Measurements from ENCODE around the gene UBXN11. TPM values are rescaled to one million over a fixed set of nuclear protein-coding genes. Genes with fewer than 3 reads are reported as not detected.
A peak's percentile ranks its signal among the peaks of the same experiment; 100 is the strongest.
"Not testable (repeated sequence)": the region's sequence is repeated elsewhere in the genome, so short reads cannot be mapped to it uniquely, and the experiment has no call there.

Gene UBXN11
- total RNA-seq, 1 donor from 2014 or later: 36.9 TPM

DNA sequence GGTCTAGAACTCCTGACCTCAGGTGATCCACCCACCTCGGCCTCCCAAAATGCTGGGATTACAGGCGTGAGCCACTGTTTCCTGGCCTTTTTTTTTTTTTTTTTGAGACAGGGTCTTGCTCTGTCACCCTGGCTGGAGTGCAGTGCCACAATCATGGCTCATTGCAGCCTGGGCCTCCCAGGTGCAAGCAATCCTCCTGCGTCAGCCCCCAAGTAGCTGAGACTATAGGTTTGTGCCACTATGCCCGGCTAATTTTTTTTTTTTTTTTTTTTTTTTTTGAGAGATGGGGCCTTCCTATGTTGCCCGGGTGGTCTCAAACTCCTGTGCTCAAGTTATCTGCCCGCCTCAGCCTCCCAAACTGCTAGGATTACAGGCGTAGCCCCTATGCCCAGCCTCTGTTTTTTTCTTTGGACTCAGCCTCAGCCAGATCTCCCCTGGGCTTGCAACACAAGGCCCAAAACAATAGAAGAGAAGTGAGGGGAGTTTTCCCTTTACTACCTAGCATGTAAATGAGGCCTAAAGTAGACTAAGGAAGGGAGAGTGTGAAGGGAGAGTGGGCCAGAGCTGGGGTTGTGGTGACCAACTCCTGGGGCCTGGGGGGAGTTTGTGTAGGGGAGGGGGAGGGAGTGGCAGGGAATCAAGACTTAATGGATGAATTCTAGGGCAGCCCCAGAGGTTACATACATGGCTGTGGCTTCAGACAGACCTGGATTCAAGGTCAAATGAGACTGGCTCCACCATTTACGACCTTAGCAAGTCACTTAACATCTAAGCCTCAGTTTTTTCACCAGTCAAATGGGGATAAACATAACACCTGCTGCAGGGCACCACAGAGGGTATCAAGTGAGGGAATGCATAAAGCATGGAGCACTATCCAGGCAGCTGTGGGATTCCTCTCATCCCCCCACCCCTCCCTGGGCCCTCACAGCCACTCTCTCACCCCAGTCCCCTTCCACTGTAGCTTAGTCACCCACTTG is 9.7 kb upstream of the UBXN11 start:
- ChIA-PET CTCF (interaction anchor here (1.8 to 11.7 kb wide), 3 partner anchors 17 to 38 kb away, joined by 5 to 372 read pairs (median 240); partner anchors contain the start of gene SH3BGRL3), POLR2A (interaction anchor here (0.6 to 14.1 kb wide), 11 partner anchors 8 to 1571 kb away, joined by 3 to 1638 read pairs (median 5); partner anchors contain the start of genes SH3BGRL3 and UBXN11)
- no peaks in the 10 kb centered on the region for H3K27me3 Mint-ChIP-seq
- intact Hi-C loops (cut with micrococcal nuclease): loop anchor here (1.0 kb wide), 2 partner anchors 10 to 27 kb away; partner anchors contain the start of gene UBXN11
- H3K4me3 Mint-ChIP-seq: peak overlapping the region; percentile 96
- H3K36me3 Mint-ChIP-seq (ENCODE audit: low read depth): peaks cover 25% of the 10 kb centered on the region
- H3K9me3 Mint-ChIP-seq: no peaks in the 10 kb centered on the region
- peak; percentile 18 for ATAC-seq (ENCODE audit: low read depth)
- TF ChIP-seq, protein P1, sequence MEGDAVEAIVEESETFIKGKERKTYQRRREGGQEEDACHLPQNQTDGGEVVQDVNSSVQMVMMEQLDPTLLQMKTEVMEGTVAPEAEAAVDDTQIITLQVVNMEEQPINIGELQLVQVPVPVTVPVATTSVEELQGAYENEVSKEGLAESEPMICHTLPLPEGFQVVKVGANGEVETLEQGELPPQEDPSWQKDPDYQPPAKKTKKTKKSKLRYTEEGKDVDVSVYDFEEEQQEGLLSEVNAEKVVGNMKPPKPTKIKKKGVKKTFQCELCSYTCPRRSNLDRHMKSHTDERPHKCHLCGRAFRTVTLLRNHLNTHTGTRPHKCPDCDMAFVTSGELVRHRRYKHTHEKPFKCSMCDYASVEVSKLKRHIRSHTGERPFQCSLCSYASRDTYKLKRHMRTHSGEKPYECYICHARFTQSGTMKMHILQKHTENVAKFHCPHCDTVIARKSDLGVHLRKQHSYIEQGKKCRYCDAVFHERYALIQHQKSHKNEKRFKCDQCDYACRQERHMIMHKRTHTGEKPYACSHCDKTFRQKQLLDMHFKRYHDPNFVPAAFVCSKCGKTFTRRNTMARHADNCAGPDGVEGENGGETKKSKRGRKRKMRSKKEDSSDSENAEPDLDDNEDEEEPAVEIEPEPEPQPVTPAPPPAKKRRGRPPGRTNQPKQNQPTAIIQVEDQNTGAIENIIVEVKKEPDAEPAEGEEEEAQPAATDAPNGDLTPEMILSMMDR (IDR thresholded peaks at IDR 0.05): no peak
- peaks cover 88% of the 10 kb centered on the region for H3K4me1 Mint-ChIP-seq
- no peak for DNase-seq
- peak overlapping the region; percentile 98 for H3K27ac Mint-ChIP-seq

DNA sequence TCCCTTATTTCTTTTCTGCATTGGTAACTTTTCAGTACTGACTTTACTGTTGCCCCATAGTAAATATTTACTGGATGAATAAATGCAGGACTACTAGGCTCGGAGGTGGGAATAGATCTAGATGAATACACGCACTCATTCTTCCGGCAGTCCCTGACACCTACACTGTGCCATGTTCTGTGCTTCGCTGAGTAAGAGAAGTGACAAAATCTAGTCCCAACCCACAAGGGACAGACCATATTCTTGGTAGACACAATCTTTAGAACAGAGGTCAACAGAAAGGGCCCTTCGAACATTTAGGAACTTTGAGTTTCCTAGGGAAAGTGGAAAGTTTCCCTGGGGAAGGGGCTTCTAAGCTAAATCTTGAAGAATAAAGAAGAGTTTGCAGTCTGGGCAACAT is 8.1 kb upstream of the UBXN11 start:
- POLR2A ChIA-PET: interaction anchor here (0.6 to 14.1 kb wide), 7 partner anchors 8 to 172 kb away, joined by 3 to 1638 read pairs (median 8); partner anchors contain the start of genes SH3BGRL3 and UBXN11
- intact Hi-C loops (cut with micrococcal nuclease): no loop called here
- H3K9me3 Mint-ChIP-seq: no peaks in the 10 kb centered on the region
- peaks cover 71% of the 10 kb centered on the region for H3K4me1 Mint-ChIP-seq
- H3K36me3 Mint-ChIP-seq (ENCODE audit: low read depth): peaks cover 16% of the 10 kb centered on the region
- peak overlapping the region; percentile 24 for H3K4me3 Mint-ChIP-seq
- no peak for ATAC-seq (ENCODE audit: low read depth)
- DNase-seq: no peak
- TF ChIP-seq, protein P1 (IDR thresholded peaks at IDR 0.05): no peak
- CTCF ChIA-PET: interaction anchor here (0.6 to 11.7 kb wide), 4 partner anchors 15 to 260 kb away, joined by 3 to 372 read pairs (median 122); partner anchors contain the start of gene SH3BGRL3
- H3K27ac Mint-ChIP-seq: peak overlapping the region; percentile 98
- H3K27me3 Mint-ChIP-seq: no peaks in the 10 kb centered on the region

DNA sequence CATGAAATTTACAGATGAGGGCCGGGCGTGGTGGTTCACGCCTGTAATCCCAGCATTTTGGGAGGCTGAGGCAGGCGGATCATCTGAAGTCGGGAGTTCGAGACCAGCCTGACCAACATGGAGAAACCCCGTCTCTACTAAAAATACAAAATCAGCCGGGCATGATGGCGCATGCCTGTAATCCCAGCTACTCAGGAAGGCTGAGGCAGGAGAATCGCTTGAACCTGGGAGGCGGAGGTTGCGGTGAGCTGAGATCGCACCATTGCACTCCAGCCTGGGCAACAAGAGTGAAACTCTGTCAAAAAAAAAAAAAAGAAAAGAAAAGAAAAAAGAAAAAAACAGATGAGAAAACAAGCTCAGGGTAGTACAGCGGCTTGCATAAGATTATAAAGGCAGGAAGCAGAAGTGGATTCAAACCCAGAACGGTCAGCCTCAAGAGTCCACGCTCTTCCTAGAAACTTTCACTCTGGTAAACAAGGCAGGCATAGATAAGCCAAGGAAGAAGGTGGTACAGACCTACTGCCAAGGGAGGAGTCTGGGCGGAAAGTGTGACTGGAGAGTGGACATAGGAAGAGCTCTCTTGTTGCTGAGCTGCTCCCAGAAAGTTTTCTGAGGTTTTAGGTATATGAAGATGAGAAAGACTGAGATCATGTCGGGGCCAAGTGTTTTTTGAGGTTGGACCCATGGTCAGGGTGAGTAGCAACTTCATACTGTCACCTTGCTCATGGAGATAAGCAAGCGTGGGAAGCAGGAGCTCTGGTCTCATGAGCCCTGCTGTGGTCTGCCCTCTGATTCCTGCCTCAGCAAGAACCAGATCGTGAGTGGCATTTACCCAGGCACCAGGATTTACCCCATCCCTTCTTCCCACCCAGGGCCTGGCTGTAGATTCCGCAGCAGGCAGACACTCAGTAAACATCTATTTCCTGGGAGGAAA is 1.8 kb upstream of the UBXN11 start:
- intact Hi-C loops (cut with micrococcal nuclease); H3K36me3 Mint-ChIP-seq (ENCODE audit: low read depth); H3K9me3 Mint-ChIP-seq; ATAC-seq (ENCODE audit: low read depth); H3K4me3 Mint-ChIP-seq; H3K27me3 Mint-ChIP-seq; DNase-seq: not testable (repeated sequence)
- Mint-ChIP-seq H3K4me1 (peaks cover 38% of the 10 kb centered on the region), H3K27ac (peak overlapping the region; percentile 19)
- ChIA-PET CTCF (interaction anchor here (0.9 to 1.8 kb wide), 3 partner anchors 10 to 33 kb away, joined by 3 to 9 read pairs (median 3); no protein-coding TSS in a partner anchor), POLR2A (interaction anchor here (1.2 to 4.0 kb wide), 8 partner anchors 7 to 28 kb away, joined by 3 to 76 read pairs (median 18); partner anchors contain the start of genes CD52 and SH3BGRL3)

DNA sequence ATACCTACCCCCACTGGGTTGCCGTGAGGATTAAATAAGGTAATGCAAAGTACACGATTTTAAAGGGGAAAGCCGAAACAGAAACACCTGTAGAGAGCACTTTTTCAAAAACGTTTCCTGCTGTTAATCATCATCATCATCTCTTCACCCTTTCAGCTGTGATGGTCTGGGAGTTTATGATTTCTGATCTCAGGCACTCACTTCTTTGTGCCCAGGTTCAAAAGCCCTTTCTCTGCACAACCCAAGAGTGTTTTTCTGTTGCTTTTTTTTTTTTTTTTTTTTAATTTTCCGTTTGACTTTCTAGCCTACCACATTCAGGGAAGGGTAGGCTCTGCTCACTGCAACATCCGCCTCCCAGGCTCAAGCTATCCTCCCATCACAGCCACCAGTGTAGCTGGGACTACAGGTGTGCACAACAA is 936 bp upstream of the UBXN11 start:
- peak overlapping the region; percentile 94 for H3K27ac Mint-ChIP-seq
- DNase-seq: no peak
- peak overlapping the region; percentile 99 for H3K4me3 Mint-ChIP-seq
- no peaks in the 10 kb centered on the region for H3K9me3 Mint-ChIP-seq
- ChIA-PET POLR2A (interaction anchor here (0.7 to 4.0 kb wide), 9 partner anchors 8 to 127 kb away, joined by 3 to 76 read pairs (median 17); partner anchors contain the start of genes CD52 and SH3BGRL3), CTCF (interaction anchor here (0.9 to 1.8 kb wide), 3 partner anchors 11 to 32 kb away, joined by 3 to 9 read pairs (median 3); no protein-coding TSS in a partner anchor)
- intact Hi-C loops (cut with micrococcal nuclease): no loop called here
- TF ChIP-seq, protein P1 (IDR thresholded peaks at IDR 0.05): no peak
- H3K27me3 Mint-ChIP-seq: no peaks in the 10 kb centered on the region
- no peak for ATAC-seq (ENCODE audit: low read depth)
- peaks cover 4% of the 10 kb centered on the region for H3K36me3 Mint-ChIP-seq (ENCODE audit: low read depth)
- peaks cover 33% of the 10 kb centered on the region for H3K4me1 Mint-ChIP-seq

Measured in activated B cell treated with CpG ODN at 0.5 μM for 24 hours (primary cell).